Measurements from ENCODE around the gene SLC25A25. TPM values are rescaled to one million over a fixed set of nuclear protein-coding genes. Genes with fewer than 3 reads are reported as not detected.

Gene SLC25A25
- total and polyA plus RNA-seq, 8 donors = 7.9 to 37.1 (median 13.6) TPM

GRCh38 chr9:128094950-128095544, 27.0 kb downstream of the SLC25A25 start:
- Histone ChIP-seq H3K27me3 (no peaks in the 10 kb centered on the region), H3K36me3 (no peaks in the 10 kb centered on the region), H3K4me1 (peaks cover 50 to 96% (median 72%) of the 10 kb centered on the region in 4 donors), H3K27ac (peak overlapping the region; percentile 89 to 97 (median 93)), H3K4me3 (no peak overlapping the region), H3K9me3 (no peaks in the 10 kb centered on the region)
- DNase-seq = no peak
- intact Hi-C loops (cut with DNase I; ENCODE audit: low total_unique reads) = no loop called here
- 74 to 85% (median 80%) methylated on average over 11 of the region's 11 CpGs for WGBS, 5 donors
- TF ChIP-seq CTCF (IDR thresholded peaks at IDR 0.05) (no peak), POLR2A (IDR thresholded peaks at IDR 0.05) (no peak), EP300 (IDR thresholded peaks at IDR 0.05) (no peak), POLR2AphosphoS5 (IDR thresholded peaks at IDR 0.05) (no peak)

- no peaks in the 10 kb centered on the region for H3K27me3 ChIP-seq
- H3K4me3 ChIP-seq = no peak overlapping the region
- peaks cover 62 to 99% (median 79%) of the 10 kb centered on the region in 4 donors for H3K4me1 ChIP-seq
- WGBS, 5 donors = 86 to 87% (median 86%) methylated on average over 19 of the region's 19 CpGs
- TF ChIP-seq POLR2AphosphoS5 (IDR thresholded peaks at IDR 0.05) (no peak), CTCF (IDR thresholded peaks at IDR 0.05) (no peak), EP300 (IDR thresholded peaks at IDR 0.05) (no peak), POLR2A (IDR thresholded peaks at IDR 0.05) (no peak)
- intact Hi-C loops (cut with DNase I; ENCODE audit: low total_unique reads) = no loop called here
- peaks cover 11 to 14% (median 12%) of the 10 kb centered on the region in 4 donors for H3K36me3 ChIP-seq
- H3K27ac ChIP-seq = peak overlapping the region; percentile 81 to 97 (median 93)
- no peak for DNase-seq
- H3K9me3 ChIP-seq = no peaks in the 10 kb centered on the region
Measured at GRCh38 chr9:128096616-128097536, 28.8 kb downstream of the SLC25A25 start.

GRCh38 chr9:128097543-128098296, 29.7 kb downstream of the SLC25A25 start:
- no peak for DNase-seq
- H3K27ac ChIP-seq = peak overlapping the region; percentile 81 to 97 (median 93)
- intact Hi-C loops (cut with DNase I; ENCODE audit: low total_unique reads) = no loop called here
- H3K36me3 ChIP-seq = peaks cover 19 to 22% (median 21%) of the 10 kb centered on the region in 4 donors
- no peaks in the 10 kb centered on the region for H3K27me3 ChIP-seq
- H3K4me1 ChIP-seq = peaks cover 57 to 99% (median 78%) of the 10 kb centered on the region in 4 donors
- WGBS, 5 donors = 54 to 59% (median 59%) methylated on average over 12 to 13 of the region's 13 CpGs
- TF ChIP-seq POLR2AphosphoS5 (IDR thresholded peaks at IDR 0.05) (no peak), CTCF (IDR thresholded peaks at IDR 0.05) (no peak), POLR2A (IDR thresholded peaks at IDR 0.05) (no peak), EP300 (IDR thresholded peaks at IDR 0.05) (no peak)
- H3K9me3 ChIP-seq = no peaks in the 10 kb centered on the region
- peak overlapping the region; percentile 46 to 66 (median 49) for H3K4me3 ChIP-seq
